Mucosa of descending colon (tissue), 3 donors: ENCODE data around the gene PRXL2C. TPM values are rescaled to one million over a fixed set of nuclear protein-coding genes. Genes with fewer than 3 reads are reported as not detected.
"Not testable (repeated sequence)": the region's sequence is repeated elsewhere in the genome, so short reads cannot be mapped to it uniquely, and the experiment has no call there.

Source experiments
- ATAC-seq: fragments of 200-7000 bp; cut with Tn5 transposase; one replicate; pipeline ENCODE4 v1.9.1; 2020; ENCODE audit warnings: mild to moderate bottlenecking, moderate library complexity
- DNase-seq, 3 donors: peaks; one replicate each; pipeline ENCODE4 v3.0.0-alpha.2; 2020
- H3K36me3 ChIP-seq: fragments of 200-600 bp; one replicate; pipeline ENCODE4 v1.8.0; 2021; ENCODE audit warnings: low read depth, mild to moderate bottlenecking
- H3K4me1 ChIP-seq: fragments of 200-600 bp; one replicate; pipeline ENCODE4 v1.8.0; 2021; ENCODE audit warnings: low read depth, mild to moderate bottlenecking
- H3K4me3 ChIP-seq: fragments of 200-600 bp; one replicate; pipeline ENCODE4 v1.8.0; 2021; ENCODE audit warnings: mild to moderate bottlenecking
- H3K9me3 ChIP-seq: fragments of 200-600 bp; one replicate; pipeline ENCODE4 v1.8.0; 2021; ENCODE audit warnings: mild to moderate bottlenecking
- CTCF ChIP-seq: fragments of 200-600 bp; IDR thresholded peaks from one replicate; pipeline ENCODE4 v1.8.0; 2022; ENCODE audit warnings: antibody characterized with exemption, mild to moderate bottlenecking
- intact Hi-C, 2 donors: fragments of 100-400 bp; cut with DNase I in 1 of 2; cut with micrococcal nuclease in 1 of 2; formaldehyde crosslinking; loops; one replicate each; pipeline versions ENCODE4 v1.11.0 to v1.11.1; 2022; cut with DNase I, micrococcal nuclease
- total RNA-seq, 3 donors: library from RNA; stranded (reverse); fragmentation: NEBNext Ultra II Directional in 2 of 3; extraction: Animal tissue kit (Norgen Biotek cat#: 25700) in 2 of 3; gene quantifications; one replicate each; pipeline versions ENCODE4 v1.2.1 to v1.2.4, GENCODE V29; 2021 to 2023
- donor health status: DM: no; HTN: no; CAD: no; lungs with moderate emphysema.
- donor health status: DM: no; HTN: no; CAD: no.
- donor health status: DM: no; HTN: yes; CAD: no.

Gene PRXL2C
- total RNA-seq, 3 donors from 2014 or later: 2.5 to 15.1 (median 8.8) TPM

- Histone ChIP-seq H3K4me1 (no peaks in the 10 kb centered on the region), H3K4me3 (no peak overlapping the region), H3K9me3 (no peaks in the 10 kb centered on the region), H3K36me3 (no peaks in the 10 kb centered on the region)
- intact Hi-C loops: no loop called here
- DNase-seq (peak in 1 of 3 donors; percentile 34), ATAC-seq (no peak)
- no peak for TF ChIP-seq CTCF
These were observed 37.5 kb downstream of the PRXL2C start for GRCh38 chr9:96617439-96618185.

- no peak for DNase-seq
- no peaks in the 10 kb centered on the region for H3K4me1 ChIP-seq
- intact Hi-C loops: no loop called here
- H3K36me3 ChIP-seq: no peaks in the 10 kb centered on the region
- no peak for ATAC-seq
- no peaks in the 10 kb centered on the region for H3K9me3 ChIP-seq
- no peak overlapping the region for H3K4me3 ChIP-seq
- no peak for TF ChIP-seq CTCF
These were observed 38.2 kb downstream of the PRXL2C start for GRCh38 chr9:96616817-96617438.

DNA sequence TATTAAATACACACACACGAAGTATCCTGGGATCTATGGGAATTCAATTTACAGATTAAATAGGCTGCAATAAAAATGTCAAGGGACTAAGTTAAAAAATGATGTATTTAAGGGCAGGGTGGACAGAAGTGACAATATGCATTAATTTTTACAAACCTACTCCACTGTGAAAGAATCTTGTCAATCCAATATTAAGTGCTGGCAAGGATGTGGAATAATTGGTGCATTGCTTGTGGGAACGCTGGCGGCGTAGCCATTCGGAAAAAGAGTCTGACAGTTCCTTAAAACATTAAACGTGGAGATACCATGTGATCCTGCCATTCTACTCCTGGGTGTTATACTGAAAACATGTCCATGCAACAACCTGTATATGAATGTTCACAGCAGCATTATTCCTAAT, 39.7 kb downstream of the PRXL2C start:
- H3K36me3 ChIP-seq: no peaks in the 10 kb centered on the region
- intact Hi-C loops: no loop called here
- no peak for TF ChIP-seq CTCF
- H3K9me3 ChIP-seq: no peaks in the 10 kb centered on the region
- H3K4me3 ChIP-seq: no peak overlapping the region
- DNase-seq (no peak), ATAC-seq (no peak)
- no peaks in the 10 kb centered on the region for H3K4me1 ChIP-seq

GRCh38 chr9:96614664-96615063, 40.5 kb downstream of the PRXL2C start:
- intact Hi-C loops, DNase-seq, ATAC-seq, H3K4me3 ChIP-seq, H3K36me3 ChIP-seq, H3K9me3 ChIP-seq, H3K4me1 ChIP-seq: not testable (repeated sequence)

- no peak for TF ChIP-seq CTCF
- Histone ChIP-seq H3K9me3 (no peaks in the 10 kb centered on the region), H3K4me1 (no peaks in the 10 kb centered on the region), H3K4me3 (no peak overlapping the region), H3K36me3 (no peaks in the 10 kb centered on the region)
- intact Hi-C loops: no loop called here
- DNase-seq (no peak), ATAC-seq (no peak)
These were observed 42.0 kb downstream of the PRXL2C start for GRCh38 chr9:96612966-96613589.
